HEK293T (cell line): ENCODE measurements around the gene PRAMEF14.
"Not testable (repeated sequence)": the region's sequence is repeated elsewhere in the genome, so short reads cannot be mapped to it uniquely, and the experiment has no call there.

ENCODE experiments used
- BHLHE40 ChIP-seq: fragments of 450-650 bp; IDR thresholded peaks from 2 replicates; pipeline ENCODE4 v1.6.1; 2016; ENCODE audit warnings: mild to moderate bottlenecking, moderate library complexity, borderline replicate concordance
- ELF4 ChIP-seq: fragments of 450-650 bp; IDR thresholded peaks from 2 replicates; pipeline ENCODE4 v1.6.1; 2017; ENCODE audit warnings: antibody characterized with exemption
- FOXA1 ChIP-seq: fragments of 450-650 bp; IDR thresholded peaks from 2 replicates; pipeline ENCODE4 v1.6.1; 2016; ENCODE audit warnings: mild to moderate bottlenecking
- FOXK2 ChIP-seq: fragments of 450-650 bp; IDR thresholded peaks from 2 replicates; pipeline ENCODE4 v1.6.1; 2016; ENCODE audit warnings: mild to moderate bottlenecking
- FOXM1 ChIP-seq: fragments of 450-650 bp; IDR thresholded peaks from 2 replicates; pipeline ENCODE4 v1.6.1; 2017; ENCODE audit warnings: mild to moderate bottlenecking, borderline replicate concordance
- HDGF ChIP-seq: fragments of 450-650 bp; IDR thresholded peaks from 2 replicates; pipeline ENCODE4 v1.6.1; 2017; ENCODE audit warnings: antibody characterized with exemption, borderline replicate concordance
- LEF1 ChIP-seq: fragments of 450-650 bp; IDR thresholded peaks from 2 replicates; pipeline ENCODE4 v1.6.1; 2017; ENCODE audit warnings: mild to moderate bottlenecking, borderline replicate concordance
- NFRKB ChIP-seq: fragments of 450-650 bp; IDR thresholded peaks from 2 replicates; pipeline ENCODE4 v1.6.1; 2016; ENCODE audit warnings: mild to moderate bottlenecking, moderate library complexity
- PKNOX1 ChIP-seq: fragments of 450-650 bp; IDR thresholded peaks from 2 replicates; pipeline ENCODE4 v1.6.1; 2016
- SUZ12 ChIP-seq: fragments of 450-650 bp; IDR thresholded peaks from 2 replicates; pipeline ENCODE4 v1.6.1; 2016; ENCODE audit warnings: mild to moderate bottlenecking
- TARDBP ChIP-seq: fragments of 450-650 bp; IDR thresholded peaks from 2 replicates; pipeline ENCODE4 v1.6.1; 2016

- not testable (repeated sequence) for TF ChIP-seq LEF1, FOXM1, FOXK2, TARDBP, BHLHE40, PKNOX1, SUZ12, HDGF, ELF4, NFRKB, FOXA1
Observed at GRCh38 chr1:13297216-13297931, 49.6 kb downstream of the PRAMEF14 start.
